Smooth muscle cell (in vitro differentiated cells): ENCODE results near the gene SIPA1L3. TPM values are rescaled to one million over a fixed set of nuclear protein-coding genes. Genes with fewer than 3 reads are reported as not detected.

ENCODE experiments used
- DNase-seq: peaks from one replicate; lab custom pipeline; 2025; ENCODE audit not compliant: unreplicated experiment; lab: John Stamatoyannopoulos, UW
- H2AFZ ChIP-seq: fragments of 200-600 bp; sonication (generic); 2 replicates; pipeline ENCODE4 v1.6.0; 2016; ENCODE audit warnings: antibody characterized with exemption, low read depth, mild to moderate bottlenecking
- H3F3A ChIP-seq: fragments of 200-600 bp; sonication (generic); 2 replicates; pipeline ENCODE4 v1.6.0; 2017; ENCODE audit warnings: antibody characterized with exemption, low read depth
- H3K27ac ChIP-seq: fragments of 200-600 bp; sonication (generic); 2 replicates; pipeline ENCODE4 v1.5.1; 2016; ENCODE audit warnings: low read depth, mild to moderate bottlenecking
- H3K27me3 ChIP-seq: fragments of 200-600 bp; sonication (generic); 2 replicates; pipeline ENCODE4 v1.6.1; 2016; ENCODE audit warnings: low read depth, mild to moderate bottlenecking
- H3K36me3 ChIP-seq: fragments of 200-600 bp; sonication (generic); 2 replicates; pipeline ENCODE4 v1.5.1; 2016; ENCODE audit warnings: low read depth
- H3K4me1 ChIP-seq: fragments of 200-600 bp; sonication (generic); 2 replicates; pipeline ENCODE4 v1.5.1; 2016; ENCODE audit warnings: low read depth
- H3K4me2 ChIP-seq: fragments of 200-600 bp; sonication (generic); 2 replicates; pipeline ENCODE4 v1.6.0; 2016; ENCODE audit warnings: mild to moderate bottlenecking
- H3K4me3 ChIP-seq: fragments of 200-600 bp; sonication (generic); 2 replicates; pipeline ENCODE4 v1.5.1; 2016; ENCODE audit warnings: mild to moderate bottlenecking
- H3K79me2 ChIP-seq: fragments of 200-600 bp; sonication (generic); 2 replicates; pipeline ENCODE4 v1.6.0; 2016; ENCODE audit warnings: low read depth, mild to moderate bottlenecking
- H3K9ac ChIP-seq: fragments of 200-600 bp; sonication (generic); 2 replicates; pipeline ENCODE4 v1.6.0; 2016; ENCODE audit warnings: low read depth
- H3K9me3 ChIP-seq: fragments of 200-600 bp; sonication (generic); replicated peaks from 2 replicates; pipeline ENCODE4 v1.5.1; 2016; ENCODE audit warnings: low read depth
- H4K20me1 ChIP-seq: fragments of 200-600 bp; sonication (generic); 2 replicates; pipeline ENCODE4 v1.6.0; 2016; ENCODE audit warnings: low read depth
- CTCF ChIP-seq: fragments of 200-600 bp; sonication (generic); IDR thresholded peaks from 2 replicates; pipeline ENCODE4 v1.5.1; 2017; ENCODE audit warnings: borderline replicate concordance, mild to moderate bottlenecking, antibody characterized with exemption; ENCODE audit not compliant: insufficient read depth, poor library complexity, severe bottlenecking
- WGBS: methylation state at CpG from one replicate; pipeline ENCODE4 v1.1.7; 2016; ENCODE audit warnings: low lambda C conversion rate; 5-methylcytosine and 5-hydroxymethylcytosine counted together
- polyA plus RNA-seq: library from polyadenylated mRNA; unstranded; fragments of >200 nt; fragmentation: Nextera tagmentation; extraction: Ambion mirVana; gene quantifications from 2 replicates; pipeline ENCODE4 v1.2.1, GENCODE V29; 2016
- total RNA-seq: library from RNA; depleted of rRNA; stranded (reverse); fragments of >200 nt; gene quantifications from 2 replicates; pipeline ENCODE4 v1.2.3, GENCODE V29; 2014

Gene SIPA1L3
- total and polyA plus RNA-seq, 2 experiments from 2014 or later = 6.5 to 7.6 TPM

- DNase-seq = no peak
- Histone ChIP-seq H3K36me3 (peaks cover 12% of the 10 kb centered on the region), H3K4me3 (no peak overlapping the region), H3K27ac (no peak overlapping the region), H3K9me3 (no peaks in the 10 kb centered on the region), H3K9ac (no peak overlapping the region), H2AFZ (no peak overlapping the region), H3F3A (no peaks in the 10 kb centered on the region), H3K27me3 (no peaks in the 10 kb centered on the region), H3K4me1 (no peaks in the 10 kb centered on the region), H3K4me2 (no peak overlapping the region), H4K20me1 (no peaks in the 10 kb centered on the region), H3K79me2 (no peaks in the 10 kb centered on the region)
- 97% methylated on average over 24 of the region's 24 CpGs for WGBS
- no peak for TF ChIP-seq CTCF
Measured at GRCh38 chr19:38122402-38123093, 215.5 kb downstream of the SIPA1L3 start.

- WGBS = 97% methylated on average over 9 of the region's 9 CpGs
- peaks cover under 1% of the 10 kb centered on the region for H3K36me3 ChIP-seq
- no peaks in the 10 kb centered on the region for H3K79me2 ChIP-seq
- no peaks in the 10 kb centered on the region for H3K9me3 ChIP-seq
- H4K20me1 ChIP-seq = no peaks in the 10 kb centered on the region
- H3K27me3 ChIP-seq = no peaks in the 10 kb centered on the region
- H3K4me1 ChIP-seq = no peaks in the 10 kb centered on the region
- no peak overlapping the region for H2AFZ ChIP-seq
- no peak for DNase-seq
- H3K4me3 ChIP-seq = no peak overlapping the region
- TF ChIP-seq CTCF = no peak
- H3K9ac ChIP-seq = no peak overlapping the region
- no peak overlapping the region for H3K27ac ChIP-seq
- no peaks in the 10 kb centered on the region for H3F3A ChIP-seq
- no peak overlapping the region for H3K4me2 ChIP-seq
Measured at GRCh38 chr19:38125238-38125637, 218.2 kb downstream of the SIPA1L3 start.

- TF ChIP-seq CTCF = no peak
Measured at GRCh38 chr19:38130399-38130798, 223.4 kb downstream of the SIPA1L3 start.

GRCh38 chr19:38132781-38133180 lies 225.8 kb downstream of the SIPA1L3 start:
- DNase-seq = no peak
- H3K27me3 ChIP-seq = no peaks in the 10 kb centered on the region
- no peaks in the 10 kb centered on the region for H3F3A ChIP-seq
- no peaks in the 10 kb centered on the region for H4K20me1 ChIP-seq
- no peaks in the 10 kb centered on the region for H3K9me3 ChIP-seq
- H3K4me2 ChIP-seq = no peak overlapping the region
- no peak overlapping the region for H3K9ac ChIP-seq
- H3K4me3 ChIP-seq = no peak overlapping the region
- H3K27ac ChIP-seq = no peak overlapping the region
- no peaks in the 10 kb centered on the region for H3K4me1 ChIP-seq
- H3K79me2 ChIP-seq = no peaks in the 10 kb centered on the region
- no peak for TF ChIP-seq CTCF
- H2AFZ ChIP-seq = no peak overlapping the region
- 97% methylated on average over 6 of the region's 6 CpGs for WGBS
- no peaks in the 10 kb centered on the region for H3K36me3 ChIP-seq

More at GRCh38 chr19:38130399-38130798, 223.4 kb downstream of the SIPA1L3 start:
- WGBS = 98% methylated on average over 25 of the region's 25 CpGs
- no peak overlapping the region for H3K9ac ChIP-seq
- H3K27ac ChIP-seq = no peak overlapping the region
- no peaks in the 10 kb centered on the region for H3K9me3 ChIP-seq
- no peak overlapping the region for H3K4me3 ChIP-seq
- H3K27me3 ChIP-seq = no peaks in the 10 kb centered on the region
- no peaks in the 10 kb centered on the region for H3K4me1 ChIP-seq
- DNase-seq = no peak
- H3F3A ChIP-seq = no peaks in the 10 kb centered on the region
- no peak overlapping the region for H2AFZ ChIP-seq
- no peaks in the 10 kb centered on the region for H3K36me3 ChIP-seq
- H3K4me2 ChIP-seq = no peak overlapping the region
- H4K20me1 ChIP-seq = no peaks in the 10 kb centered on the region
- H3K79me2 ChIP-seq = no peaks in the 10 kb centered on the region
